GM19043 (cell line): ENCODE data around the gene MBD3L4.
"Not testable (repeated sequence)": the region's sequence is repeated elsewhere in the genome, so short reads cannot be mapped to it uniquely, and the experiment has no call there.

Experiments used
- ATAC-seq: cut with Tn5 transposase; IDR thresholded peaks from one replicate; pipeline ENCODE4 v1.9.1; 2021; ENCODE audit warnings: low read depth; ENCODE audit not compliant: unreplicated experiment

MBD3L4 gene

GRCh38 chr19:7051421-7051820, 11.4 kb upstream of the MBD3L4 start:
- not testable (repeated sequence) for ATAC-seq

GRCh38 chr19:7049021-7049420, 9.0 kb upstream of the MBD3L4 start, which contains the start of gene MBD3L2:
Gene MBD3L2 (plus strand): TSS chr19:7049321. CDS start chr19:7049374, 53 bp downstream.
- not testable (repeated sequence) for ATAC-seq

GRCh38 chr19:7041563-7041962, 1.6 kb upstream of the MBD3L4 start:
- not testable (repeated sequence) for ATAC-seq

GRCh38 chr19:7030278-7030677, 9.7 kb downstream of the MBD3L4 start, which contains the start of gene MBD3L5:
Gene MBD3L5 (plus strand): TSS chr19:7030578. CDS start chr19:7030612, 34 bp downstream.
- ATAC-seq: not testable (repeated sequence)

- not testable (repeated sequence) for ATAC-seq
Observed at GRCh38 chr19:7028790-7029189, 11.2 kb downstream of the MBD3L4 start.

GRCh38 chr19:7021331-7021730, 18.6 kb downstream of the MBD3L4 start, which contains the start of gene MBD3L2B:
Gene MBD3L2B (minus strand): TSS chr19:7021431. CDS start chr19:7021397, 34 bp downstream.
- ATAC-seq: not testable (repeated sequence)

- ATAC-seq: no peak
Observed at GRCh38 chr19:7018828-7019227, 21.2 kb downstream of the MBD3L4 start.

GRCh38 chr19:7013678-7014077, 26.3 kb downstream of the MBD3L4 start:
- no peak for ATAC-seq

- no peak for ATAC-seq
Observed at GRCh38 chr19:7010722-7011593, 29.0 kb downstream of the MBD3L4 start.

- ATAC-seq: no peak
Observed at GRCh38 chr19:7007859-7008258, 32.1 kb downstream of the MBD3L4 start.

- no peak for ATAC-seq
Observed at GRCh38 chr19:7006135-7006704, 33.8 kb downstream of the MBD3L4 start.

- no peak for ATAC-seq
Observed at GRCh38 chr19:7004313-7004931, 35.6 kb downstream of the MBD3L4 start.

GRCh38 chr19:7000816-7001215, 39.2 kb downstream of the MBD3L4 start:
- ATAC-seq: no peak

GRCh38 chr19:7000333-7000732, 39.6 kb downstream of the MBD3L4 start:
- ATAC-seq: no peak

GRCh38 chr19:6999933-7000332, 40.0 kb downstream of the MBD3L4 start:
- no peak for ATAC-seq

- ATAC-seq: no peak
Observed at GRCh38 chr19:6997679-6998445, 42.1 kb downstream of the MBD3L4 start.

GRCh38 chr19:6996810-6997209, 43.2 kb downstream of the MBD3L4 start:
- ATAC-seq: no peak

- no peak for ATAC-seq
Observed at GRCh38 chr19:6995054-6995453, 44.9 kb downstream of the MBD3L4 start.

- no peak for ATAC-seq
Observed at GRCh38 chr19:6988257-6988656, 51.7 kb downstream of the MBD3L4 start.

GRCh38 chr19:6987850-6988249, 52.1 kb downstream of the MBD3L4 start:
- no peak for ATAC-seq
